ENCODE results near the gene RBM26. TPM values are rescaled to one million over a fixed set of nuclear protein-coding genes. Genes with fewer than 3 reads are reported as not detected.

Gene RBM26, protein sequence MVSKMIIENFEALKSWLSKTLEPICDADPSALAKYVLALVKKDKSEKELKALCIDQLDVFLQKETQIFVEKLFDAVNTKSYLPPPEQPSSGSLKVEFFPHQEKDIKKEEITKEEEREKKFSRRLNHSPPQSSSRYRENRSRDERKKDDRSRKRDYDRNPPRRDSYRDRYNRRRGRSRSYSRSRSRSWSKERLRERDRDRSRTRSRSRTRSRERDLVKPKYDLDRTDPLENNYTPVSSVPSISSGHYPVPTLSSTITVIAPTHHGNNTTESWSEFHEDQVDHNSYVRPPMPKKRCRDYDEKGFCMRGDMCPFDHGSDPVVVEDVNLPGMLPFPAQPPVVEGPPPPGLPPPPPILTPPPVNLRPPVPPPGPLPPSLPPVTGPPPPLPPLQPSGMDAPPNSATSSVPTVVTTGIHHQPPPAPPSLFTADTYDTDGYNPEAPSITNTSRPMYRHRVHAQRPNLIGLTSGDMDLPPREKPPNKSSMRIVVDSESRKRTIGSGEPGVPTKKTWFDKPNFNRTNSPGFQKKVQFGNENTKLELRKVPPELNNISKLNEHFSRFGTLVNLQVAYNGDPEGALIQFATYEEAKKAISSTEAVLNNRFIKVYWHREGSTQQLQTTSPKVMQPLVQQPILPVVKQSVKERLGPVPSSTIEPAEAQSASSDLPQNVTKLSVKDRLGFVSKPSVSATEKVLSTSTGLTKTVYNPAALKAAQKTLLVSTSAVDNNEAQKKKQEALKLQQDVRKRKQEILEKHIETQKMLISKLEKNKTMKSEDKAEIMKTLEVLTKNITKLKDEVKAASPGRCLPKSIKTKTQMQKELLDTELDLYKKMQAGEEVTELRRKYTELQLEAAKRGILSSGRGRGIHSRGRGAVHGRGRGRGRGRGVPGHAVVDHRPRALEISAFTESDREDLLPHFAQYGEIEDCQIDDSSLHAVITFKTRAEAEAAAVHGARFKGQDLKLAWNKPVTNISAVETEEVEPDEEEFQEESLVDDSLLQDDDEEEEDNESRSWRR
- 57.4 and 60.4 TPM in 2 replicates for total RNA-seq (2022)
- percentile 96 among the genes with signal in this experiment for Bru-seq, nascent RNA
- BruChase-seq, experiment 1, labeled RNA remaining after a 2-hour chase: percentile 95 among the genes with signal in this experiment
- percentile 88 among the genes with signal in this experiment for BruChase-seq, experiment 2, labeled RNA remaining after a 6-hour chase
- long read RNA-seq, partial matches to known transcripts: 2 of 6 reads
- long read RNA-seq, other reads (novel, unspliced or antisense): 4 of 6 reads

DNA sequence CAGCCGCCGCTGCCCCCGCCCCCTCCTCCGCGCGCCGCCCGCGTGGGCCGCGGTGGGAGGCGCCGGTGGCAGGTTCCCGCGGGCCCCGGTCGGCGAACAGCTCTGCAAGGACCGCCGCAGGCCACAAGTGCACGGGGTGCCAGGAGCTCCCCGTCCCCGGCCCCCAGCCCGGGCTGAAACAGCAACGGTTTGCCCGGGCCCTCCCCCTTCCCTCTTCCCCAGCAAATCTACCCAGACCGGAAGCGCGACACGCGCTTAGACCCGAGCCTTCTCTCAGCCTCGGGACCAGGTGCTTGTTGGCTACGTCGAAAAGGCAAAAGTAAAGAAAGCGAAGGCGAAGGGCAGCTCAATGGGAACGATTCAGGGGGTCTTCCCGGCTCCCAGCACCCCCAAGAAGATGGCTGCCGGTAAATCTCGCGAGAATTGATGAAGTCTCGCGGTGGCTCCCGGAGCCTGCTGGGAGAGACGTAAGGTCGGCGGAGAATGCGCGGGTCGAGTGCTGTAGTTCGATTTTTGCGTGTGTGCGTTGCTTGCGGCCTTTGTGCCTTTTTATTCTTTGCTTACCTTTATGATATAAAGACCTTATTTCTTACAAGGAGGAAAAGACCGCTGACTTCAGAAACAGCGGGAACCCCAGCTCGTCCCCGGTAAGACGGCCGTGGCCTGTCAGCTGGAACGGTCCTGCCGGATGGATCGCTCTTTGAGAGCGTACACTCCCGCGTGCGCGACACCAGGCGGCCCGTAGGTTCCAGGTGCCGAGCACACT lies at the start of gene RBM26:
Gene RBM26 (minus strand): TSS at position 425 of the 766 bp plus-strand sequence. CDS start 481 bp downstream, outside the sequence.
- Mint-ChIP-seq H3K4me1 (ENCODE audit: low read depth, unreplicated experiment) (peaks cover 26% of the 10 kb centered on the region), H3K9me3 (ENCODE audit: unreplicated experiment) (no peaks in the 10 kb centered on the region), H3K36me3 (ENCODE audit: insufficient read depth, unreplicated experiment) (peaks cover 12% of the 10 kb centered on the region), H3K4me3 (ENCODE audit: unreplicated experiment) (no peak within 1 kb of the TSS), H3K27me3 (ENCODE audit: insufficient read depth, unreplicated experiment) (no peaks in the 10 kb centered on the region), H3K27ac (ENCODE audit: unreplicated experiment) (peak within 1 kb of the TSS; percentile 83)
- peak within 1 kb of the TSS; percentile 86 for H3K4me3 ChIP-seq (ENCODE audit: low read depth, low read length)
- no TSS peak for BruUV-seq (replicated peaks)
- peak; percentile 96 for DNase-seq
- TF ChIP-seq, protein P1, sequence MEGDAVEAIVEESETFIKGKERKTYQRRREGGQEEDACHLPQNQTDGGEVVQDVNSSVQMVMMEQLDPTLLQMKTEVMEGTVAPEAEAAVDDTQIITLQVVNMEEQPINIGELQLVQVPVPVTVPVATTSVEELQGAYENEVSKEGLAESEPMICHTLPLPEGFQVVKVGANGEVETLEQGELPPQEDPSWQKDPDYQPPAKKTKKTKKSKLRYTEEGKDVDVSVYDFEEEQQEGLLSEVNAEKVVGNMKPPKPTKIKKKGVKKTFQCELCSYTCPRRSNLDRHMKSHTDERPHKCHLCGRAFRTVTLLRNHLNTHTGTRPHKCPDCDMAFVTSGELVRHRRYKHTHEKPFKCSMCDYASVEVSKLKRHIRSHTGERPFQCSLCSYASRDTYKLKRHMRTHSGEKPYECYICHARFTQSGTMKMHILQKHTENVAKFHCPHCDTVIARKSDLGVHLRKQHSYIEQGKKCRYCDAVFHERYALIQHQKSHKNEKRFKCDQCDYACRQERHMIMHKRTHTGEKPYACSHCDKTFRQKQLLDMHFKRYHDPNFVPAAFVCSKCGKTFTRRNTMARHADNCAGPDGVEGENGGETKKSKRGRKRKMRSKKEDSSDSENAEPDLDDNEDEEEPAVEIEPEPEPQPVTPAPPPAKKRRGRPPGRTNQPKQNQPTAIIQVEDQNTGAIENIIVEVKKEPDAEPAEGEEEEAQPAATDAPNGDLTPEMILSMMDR (IDR thresholded peaks at IDR 0.05; ENCODE audit: insufficient read depth in 1 of 2, low read depth in 1 of 2, low read length in 1 of 2, severe bottlenecking in 1 of 2, unreplicated experiment in 1 of 2): no peak
- CTCF ChIA-PET: interaction anchor here (1.5 to 1.6 kb wide), 2 partner anchors 14 to 18 kb away, joined by 4 to 6 read pairs; no protein-coding TSS in a partner anchor
- no peaks in the 10 kb centered on the region for H3K36me3 ChIP-seq (ENCODE audit: control insufficient read depth, insufficient read depth, low read length)
- intact Hi-C loops (cut with micrococcal nuclease; ENCODE audit: unreplicated experiment): loop anchor here (1.0 kb wide), 3 partner anchors 24 to 79 kb away; partner anchors contain the start of gene NDFIP2
- H3K4me1 ChIP-seq: peaks cover 21% of the 10 kb centered on the region
- POLR2A ChIA-PET: interaction anchor here (0.6 to 1.8 kb wide), 4 partner anchors 26 to 80 kb away, joined by 3 to 7 read pairs (median 3); partner anchors contain the start of gene NDFIP2
- no peaks in the 10 kb centered on the region for H3K9me3 ChIP-seq
- H3K27me3 ChIP-seq (replicated peaks; ENCODE audit: control insufficient read depth, insufficient read depth, low read length): no peaks in the 10 kb centered on the region

DNA sequence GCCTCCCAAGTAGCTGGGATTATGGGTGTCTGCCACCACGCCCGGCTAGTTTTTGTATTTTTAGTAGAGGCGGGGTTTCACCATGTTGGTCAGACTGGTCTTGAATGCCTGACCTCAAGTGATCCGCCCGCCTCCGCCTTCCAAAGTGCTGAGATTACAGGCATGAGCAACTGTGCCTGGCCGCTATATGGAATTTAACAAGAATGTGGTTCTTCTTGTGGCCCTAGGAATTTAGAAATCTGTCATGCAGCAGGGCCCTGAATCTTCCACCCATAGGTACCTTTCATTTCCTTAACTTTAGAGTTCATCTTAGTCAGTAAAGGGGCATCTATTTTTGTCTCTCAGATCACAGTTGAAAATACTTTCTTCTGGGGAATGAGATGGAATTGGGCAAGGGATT lies 49.3 kb upstream of the RBM26 start:
- intact Hi-C loops (cut with micrococcal nuclease; ENCODE audit: unreplicated experiment): loop anchor here (1.0 kb wide), 1 partner anchor 26 kb away; the partner anchor contains the start of gene NDFIP2
- H3K9me3 ChIP-seq: no peaks in the 10 kb centered on the region
- TF ChIP-seq, protein P1 (IDR thresholded peaks at IDR 0.05; ENCODE audit: insufficient read depth in 1 of 2, low read depth in 1 of 2, low read length in 1 of 2, severe bottlenecking in 1 of 2, unreplicated experiment in 1 of 2): no peak
- no TSS peak for BruUV-seq (replicated peaks)
- H3K27me3 ChIP-seq (replicated peaks; ENCODE audit: control insufficient read depth, insufficient read depth, low read length): no peaks in the 10 kb centered on the region
- ChIA-PET POLR2A (no interaction called here), CTCF (no interaction called here)
- no peaks in the 10 kb centered on the region for H3K36me3 ChIP-seq (ENCODE audit: control insufficient read depth, insufficient read depth, low read length)
- DNase-seq: peak; percentile 59 to 77
- Mint-ChIP-seq H3K4me1 (ENCODE audit: low read depth, unreplicated experiment) (peaks cover 12% of the 10 kb centered on the region), H3K36me3 (ENCODE audit: insufficient read depth, unreplicated experiment) (no peaks in the 10 kb centered on the region), H3K27me3 (ENCODE audit: insufficient read depth, unreplicated experiment) (no peaks in the 10 kb centered on the region), H3K4me3 (ENCODE audit: unreplicated experiment) (no peak overlapping the region), H3K27ac (ENCODE audit: unreplicated experiment) (peak overlapping the region; percentile 42), H3K9me3 (ENCODE audit: unreplicated experiment) (no peaks in the 10 kb centered on the region)
- peaks cover 27% of the 10 kb centered on the region for H3K4me1 ChIP-seq
- H3K4me3 ChIP-seq (ENCODE audit: low read depth, low read length): no peak overlapping the region

All from Caco-2 (cell line).